Measurements from ENCODE around the gene KDM3B.
A peak's percentile ranks its signal among the peaks of the same experiment; 100 is the strongest.
"Not testable (repeated sequence)": the region's sequence is repeated elsewhere in the genome, so short reads cannot be mapped to it uniquely, and the experiment has no call there.

The KDM3B gene

GRCh38 chr5:138349852-138350562 is 2.5 kb upstream of the KDM3B start:
- no peak for DNase-seq

- no peak for DNase-seq
Measured at GRCh38 chr5:138350563-138350890, 2.0 kb upstream of the KDM3B start.

GRCh38 chr5:138351056-138351455 is 1.4 kb upstream of the KDM3B start:
- DNase-seq, result no peak

DNA sequence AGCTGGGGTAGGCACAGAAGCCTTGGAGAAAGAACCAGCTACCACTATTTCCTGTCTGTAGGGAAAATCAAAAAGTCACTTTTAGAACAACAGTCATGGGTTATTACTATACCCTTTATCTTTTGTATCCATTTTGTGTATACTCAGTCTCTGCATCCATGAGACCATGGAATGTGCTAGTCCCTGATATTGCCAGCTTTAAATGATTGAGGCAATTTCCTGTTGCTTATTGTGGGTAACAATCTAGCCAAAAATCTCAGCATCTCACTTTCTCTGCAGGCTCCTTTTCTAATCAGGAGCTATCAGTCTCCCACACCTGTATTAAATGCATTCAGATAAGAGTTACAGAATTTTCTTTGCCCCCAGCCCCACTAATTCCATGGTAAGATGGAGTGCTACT is 968 bp upstream of the KDM3B start:
- DNase-seq, result no peak

GRCh38 chr5:138352722-138353559 is 456 bp downstream of the KDM3B start:
- DNase-seq, result peak; percentile 82

DNA sequence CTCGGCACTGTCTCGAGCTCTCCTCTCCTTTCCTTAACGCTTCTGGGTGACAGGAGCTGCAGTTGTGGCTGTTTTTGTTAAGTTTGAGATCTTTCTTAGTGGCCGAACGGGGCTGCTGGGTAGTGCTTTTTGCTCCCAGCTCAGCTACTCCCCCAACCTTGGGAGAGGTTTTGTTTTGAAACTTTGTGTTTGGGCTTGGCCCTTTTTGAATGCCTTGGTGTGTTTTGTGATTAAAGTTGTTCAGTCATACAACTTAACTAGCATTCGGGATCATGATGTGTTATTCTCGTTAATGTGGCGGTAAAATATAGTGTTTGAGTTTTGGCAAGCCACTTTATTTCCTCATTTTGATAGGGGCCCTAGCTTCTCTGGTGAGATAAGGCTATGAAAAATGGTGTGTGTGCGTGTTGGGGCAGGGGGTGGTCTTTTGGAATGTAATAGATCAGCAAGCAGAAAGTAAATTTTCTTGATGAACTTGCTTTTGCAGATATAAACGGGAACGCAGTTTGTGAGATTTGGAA is 1.1 kb downstream of the KDM3B start:
- no peak for DNase-seq

DNA sequence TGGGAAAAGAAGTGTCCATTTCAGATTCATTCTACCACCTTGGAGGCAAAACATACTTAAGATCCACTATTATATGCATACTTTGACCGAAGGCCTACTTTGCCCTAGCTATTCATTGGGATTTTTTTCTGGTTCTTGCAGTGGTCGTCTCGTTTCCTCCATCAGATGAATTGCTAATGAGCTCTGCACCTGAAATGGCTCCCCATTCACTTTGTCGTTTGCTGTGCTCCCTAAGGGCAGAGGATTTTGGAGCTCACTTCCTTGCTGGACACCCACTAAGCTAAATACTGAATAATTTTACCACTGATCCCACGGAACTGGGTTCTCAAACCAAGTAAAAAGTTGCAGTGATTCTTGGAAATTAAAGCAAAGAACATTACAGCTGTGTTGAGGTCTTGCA is 1.9 kb downstream of the KDM3B start:
- DNase-seq, result no peak

- no peak for DNase-seq
Measured at GRCh38 chr5:138354926-138355378, 2.5 kb downstream of the KDM3B start.

- DNase-seq, result no peak
Measured at GRCh38 chr5:138359621-138360020, 7.1 kb downstream of the KDM3B start.

- no peak for DNase-seq
Measured at GRCh38 chr5:138360941-138361452, 8.5 kb downstream of the KDM3B start.

DNA sequence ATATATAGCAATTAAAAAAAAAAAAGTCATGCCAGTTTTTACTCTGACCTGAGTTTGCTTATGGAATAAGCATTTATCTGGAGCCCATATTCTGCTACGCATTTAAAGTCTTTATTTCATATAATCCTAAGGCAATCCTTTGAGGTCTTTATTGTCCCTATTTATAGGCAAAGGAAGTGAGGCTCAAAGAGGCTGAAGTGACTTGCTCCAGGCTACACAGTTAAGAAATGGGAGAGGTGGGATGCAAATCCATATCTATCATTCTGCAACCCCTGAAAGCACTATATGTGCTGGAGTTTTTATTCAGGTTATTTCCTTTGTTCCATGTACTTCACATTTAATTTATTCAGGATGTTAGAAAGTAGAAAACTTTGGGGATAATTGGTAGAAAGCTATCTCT is 12.1 kb downstream of the KDM3B start:
- no peak for DNase-seq

GRCh38 chr5:138366632-138367382 is 14.3 kb downstream of the KDM3B start:
- no peak for DNase-seq

- no peak for DNase-seq
Measured at GRCh38 chr5:138369261-138369660, 16.8 kb downstream of the KDM3B start.

DNA sequence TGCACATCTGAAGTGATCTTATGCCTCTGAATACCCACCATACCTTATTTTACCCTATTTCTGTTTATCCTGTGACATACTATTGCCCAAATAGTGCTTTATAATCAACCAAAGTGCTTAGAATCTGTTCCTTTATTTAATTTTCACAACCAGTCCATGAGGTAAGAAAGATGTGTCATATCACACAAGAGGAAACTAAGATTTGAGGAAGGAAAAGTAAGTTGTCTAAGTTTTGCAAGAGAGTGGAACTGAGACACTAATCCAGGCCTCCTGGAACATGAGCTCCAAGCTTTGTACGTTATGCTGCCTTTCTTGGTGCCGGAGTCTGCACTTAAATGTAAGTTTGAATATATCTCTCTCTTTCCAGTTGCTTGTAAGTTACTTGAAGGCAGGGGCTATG is 17.2 kb downstream of the KDM3B start:
- DNase-seq, result no peak

DNA sequence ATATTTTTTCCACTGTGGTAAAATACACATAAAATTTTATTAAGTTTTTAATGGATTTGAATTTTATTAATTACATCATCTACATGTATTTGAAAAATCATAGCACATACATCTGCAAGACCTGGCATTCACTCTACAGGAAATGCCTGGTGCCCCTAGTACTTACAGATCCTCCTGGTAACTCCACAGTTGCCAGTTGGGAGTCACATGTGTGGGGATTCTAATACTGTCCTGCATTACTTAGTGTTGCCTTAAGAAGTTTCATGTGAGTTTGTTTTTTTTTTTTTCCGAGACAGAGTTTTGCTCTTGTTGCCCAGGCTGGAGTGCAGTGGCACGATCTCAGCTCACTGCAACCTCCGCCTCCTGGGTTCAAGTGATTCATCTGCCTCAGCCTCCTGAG is 18.1 kb downstream of the KDM3B start:
- no peak for DNase-seq

DNA sequence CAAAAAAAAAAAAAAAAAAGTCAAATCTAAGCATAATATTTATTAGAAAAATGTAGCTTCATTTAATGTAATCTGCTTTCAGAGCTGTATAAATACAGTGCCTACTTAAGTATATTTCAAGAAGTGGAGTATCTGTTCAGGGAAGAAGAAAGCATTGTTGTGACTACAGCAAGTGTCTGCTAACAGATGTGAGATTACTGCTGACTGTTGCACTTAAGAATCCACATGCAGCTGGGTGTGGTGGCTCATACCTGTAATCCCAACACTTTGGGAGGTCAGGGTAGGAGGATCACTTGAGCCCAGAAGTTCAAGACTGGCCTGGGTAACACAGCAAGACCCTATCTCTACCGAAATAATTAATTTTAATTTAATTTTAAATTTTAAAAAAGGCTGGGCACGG is 19.0 kb downstream of the KDM3B start:
- DNase-seq, result no peak

- DNase-seq, result no peak
Measured at GRCh38 chr5:138372225-138372624, 19.7 kb downstream of the KDM3B start.

GRCh38 chr5:138372653-138373052 is 20.2 kb downstream of the KDM3B start:
- no peak for DNase-seq

DNA sequence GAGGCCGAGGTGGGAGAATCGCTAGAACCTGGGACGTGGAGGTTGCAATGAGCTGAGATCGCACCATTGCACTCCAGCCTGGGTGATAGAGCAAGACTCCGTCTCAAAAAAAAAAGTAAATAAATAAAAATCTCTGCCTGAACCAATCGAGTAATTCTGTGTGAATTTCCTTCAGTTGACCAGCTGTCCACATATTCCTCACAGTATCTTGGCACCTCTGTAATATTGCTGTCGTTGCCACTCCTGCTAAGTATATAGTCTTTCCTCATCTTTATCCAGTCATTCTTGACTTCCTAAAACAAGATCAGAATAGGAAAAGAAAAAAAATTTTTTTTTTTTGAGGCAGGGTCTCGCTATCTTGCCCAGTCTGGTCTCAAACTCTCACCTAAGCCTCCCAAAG is 29.9 kb downstream of the KDM3B start:
- DNase-seq, result no peak

- no peak for DNase-seq
Measured at GRCh38 chr5:138385660-138386059, 33.2 kb downstream of the KDM3B start.

GRCh38 chr5:138386290-138386689 is 33.8 kb downstream of the KDM3B start:
- DNase-seq, result no peak

DNA sequence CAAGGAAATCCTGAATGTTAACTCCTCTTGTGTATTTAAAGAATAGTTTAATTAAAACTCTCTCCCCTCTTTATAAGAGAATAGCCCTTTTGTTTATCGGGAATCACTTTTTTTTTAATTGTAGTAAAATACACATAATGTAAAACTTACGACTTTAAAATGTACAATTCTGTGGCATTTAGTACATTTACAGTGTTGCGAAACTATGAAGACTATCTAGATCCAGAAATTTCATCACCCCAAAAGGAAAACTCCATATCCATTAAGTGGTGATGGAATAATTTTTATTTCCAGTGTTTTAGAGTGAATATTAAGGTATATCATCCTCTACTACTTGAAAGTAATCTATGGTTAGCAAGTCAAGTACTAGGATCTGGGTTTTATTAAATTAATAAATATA is 36.8 kb downstream of the KDM3B start:
- DNase-seq, result no peak

DNA sequence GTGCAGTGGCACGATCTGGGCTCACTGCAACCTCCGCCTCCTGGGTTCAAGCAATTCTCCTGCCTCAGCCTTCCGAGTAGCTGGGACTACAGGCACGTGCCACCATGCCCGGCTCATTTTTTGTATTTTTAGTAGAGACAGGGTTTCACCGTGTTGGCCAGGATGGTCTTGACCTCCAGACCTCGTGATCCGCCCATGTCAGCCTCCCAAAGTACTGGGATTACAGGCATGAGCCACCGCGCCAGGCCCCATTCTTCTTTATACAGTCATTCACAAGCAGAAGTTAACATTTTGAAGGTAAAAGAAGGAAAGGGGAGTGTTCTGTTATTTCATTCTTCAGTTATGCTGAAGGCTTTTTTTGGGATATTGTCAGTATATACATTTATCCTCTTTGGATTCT is 37.4 kb downstream of the KDM3B start:
- not testable (repeated sequence) for DNase-seq
